ENCODE measurements around the gene KLHL40. TPM values are rescaled to one million over a fixed set of nuclear protein-coding genes. Genes with fewer than 3 reads are reported as not detected.
A peak's percentile ranks its signal among the peaks of the same experiment; 100 is the strongest.

KLHL40 gene
- total RNA-seq, 1 experiment from 2014 or later, result not detected

DNA sequence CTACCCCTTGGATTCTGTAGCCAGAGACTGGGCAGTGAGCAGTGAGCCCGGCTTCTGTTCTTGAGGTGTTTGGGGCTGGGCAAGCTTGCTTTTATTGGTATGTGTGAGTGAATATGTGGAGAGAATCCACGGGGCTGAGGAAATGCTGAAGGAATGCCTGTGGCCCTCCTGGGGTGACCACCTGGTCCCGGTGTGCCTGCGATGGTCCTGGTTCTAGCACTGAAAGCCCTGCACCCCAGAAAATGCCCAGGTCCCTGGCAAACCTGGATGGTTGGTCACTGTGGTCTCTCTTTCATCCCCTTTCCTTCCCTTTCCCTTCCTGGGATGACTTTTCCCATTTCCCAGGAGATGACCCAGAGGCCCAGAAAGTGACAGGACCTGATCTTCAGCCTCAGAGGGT, 27.7 kb upstream of the KLHL40 start:
- Histone ChIP-seq H3K14ac (ENCODE audit: insufficient read depth, low read length) (no peak overlapping the region; the same call in 1 of the 2 replicates), H3K79me1 (ENCODE audit: insufficient read depth, low read depth, low read length, poor library complexity, severe bottlenecking) (no peaks in the 10 kb centered on the region), H2BK20ac (ENCODE audit: low read depth, low read length, poor library complexity, severe bottlenecking) (no peak overlapping the region), H3K4me1 (ENCODE audit: insufficient read depth, low read length) (peaks cover 6% of the 10 kb centered on the region; the same call in 1 of the 2 replicates), H3K9me3 (ENCODE audit: control insufficient read depth, low read depth, low read length) (no peaks in the 10 kb centered on the region), H3K56ac (ENCODE audit: insufficient read length, low read depth, low read length) (no peak overlapping the region), H3T11ph (ENCODE audit: low read length) (no peak overlapping the region), H3K4me2 (ENCODE audit: insufficient read depth, insufficient read length, low read length) (no peak overlapping the region), H2BK5ac (ENCODE audit: insufficient read length, low read length) (no peak overlapping the region), H3K4ac (ENCODE audit: low read depth, low read length) (no peak overlapping the region), H3K23me2 (ENCODE audit: insufficient read length, low read depth, low read length, poor library complexity, severe bottlenecking) (no peaks in the 10 kb centered on the region), H3K9ac (ENCODE audit: extremely low read depth, insufficient read length, low read length) (no peak overlapping the region), H2AFZ (ENCODE audit: low read length) (no peak overlapping the region), H2AK5ac (ENCODE audit: insufficient read length, low read length) (no peak overlapping the region), H2BK15ac (ENCODE audit: low read depth, low read length) (no peak overlapping the region), H3K27me3 (ENCODE audit: insufficient read depth, low read length) (no peaks in the 10 kb centered on the region), H3K27ac (ENCODE audit: insufficient read length, low read depth, low read length) (no peak overlapping the region), H4K5ac (ENCODE audit: insufficient read length, low read depth, low read length) (no peak overlapping the region), H4K91ac (ENCODE audit: insufficient read length, low read depth, low read length) (no peak overlapping the region), H2BK12ac (ENCODE audit: insufficient read length, low read depth, low read length) (no peak overlapping the region), H3K18ac (ENCODE audit: insufficient read length, low read depth, low read length) (no peak overlapping the region), H2BK120ac (ENCODE audit: low read depth, low read length, poor library complexity, severe bottlenecking) (no peak overlapping the region), H4K8ac (replicated peaks; ENCODE audit: insufficient read length, low read depth, low read length) (no peak overlapping the region), H3K23ac (ENCODE audit: insufficient read length, low read depth, low read length) (no peak overlapping the region), H3K79me2 (ENCODE audit: insufficient read depth, low read length) (no peaks in the 10 kb centered on the region), H4K20me1 (ENCODE audit: control insufficient read depth, insufficient read depth, insufficient read length) (no peaks in the 10 kb centered on the region)
- H3K27me3 Mint-ChIP-seq (ENCODE audit: low read depth), result no peaks in the 10 kb centered on the region
- no peaks in the 10 kb centered on the region for H3K9me3 Mint-ChIP-seq
- DNase-seq, result no peak
- peak overlapping the region in 2 of 3 experiments; percentile 65 to 72; a peak in 3 of 7 replicates for H3K27ac Mint-ChIP-seq
- no CpG with 5 or more reads among the region's 4 CpGs for WGBS (ENCODE audit: extremely low coverage, insufficient read length, low lambda C conversion rate)
- H3K4me1 Mint-ChIP-seq, result peaks cover 14 to 33% of the 10 kb centered on the region in 2 experiments
- H3K4me3 Mint-ChIP-seq, result no peak overlapping the region
- H3K36me3 Mint-ChIP-seq (ENCODE audit: insufficient read depth in 1 of 3, low read depth in 3 of 3), result peaks cover 3 to 21% (median 8%) of the 10 kb centered on the region in 3 experiments
- TF ChIP-seq, protein P1, sequence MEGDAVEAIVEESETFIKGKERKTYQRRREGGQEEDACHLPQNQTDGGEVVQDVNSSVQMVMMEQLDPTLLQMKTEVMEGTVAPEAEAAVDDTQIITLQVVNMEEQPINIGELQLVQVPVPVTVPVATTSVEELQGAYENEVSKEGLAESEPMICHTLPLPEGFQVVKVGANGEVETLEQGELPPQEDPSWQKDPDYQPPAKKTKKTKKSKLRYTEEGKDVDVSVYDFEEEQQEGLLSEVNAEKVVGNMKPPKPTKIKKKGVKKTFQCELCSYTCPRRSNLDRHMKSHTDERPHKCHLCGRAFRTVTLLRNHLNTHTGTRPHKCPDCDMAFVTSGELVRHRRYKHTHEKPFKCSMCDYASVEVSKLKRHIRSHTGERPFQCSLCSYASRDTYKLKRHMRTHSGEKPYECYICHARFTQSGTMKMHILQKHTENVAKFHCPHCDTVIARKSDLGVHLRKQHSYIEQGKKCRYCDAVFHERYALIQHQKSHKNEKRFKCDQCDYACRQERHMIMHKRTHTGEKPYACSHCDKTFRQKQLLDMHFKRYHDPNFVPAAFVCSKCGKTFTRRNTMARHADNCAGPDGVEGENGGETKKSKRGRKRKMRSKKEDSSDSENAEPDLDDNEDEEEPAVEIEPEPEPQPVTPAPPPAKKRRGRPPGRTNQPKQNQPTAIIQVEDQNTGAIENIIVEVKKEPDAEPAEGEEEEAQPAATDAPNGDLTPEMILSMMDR (conservative IDR thresholded peaks at IDR 0.05), result no peak

All from H9 (cell line).